Measurements from ENCODE around the gene SGO2.

- no peak for TF ChIP-seq POLR2A (IDR thresholded peaks at IDR 0.05)
- TF ChIP-seq, protein P1, sequence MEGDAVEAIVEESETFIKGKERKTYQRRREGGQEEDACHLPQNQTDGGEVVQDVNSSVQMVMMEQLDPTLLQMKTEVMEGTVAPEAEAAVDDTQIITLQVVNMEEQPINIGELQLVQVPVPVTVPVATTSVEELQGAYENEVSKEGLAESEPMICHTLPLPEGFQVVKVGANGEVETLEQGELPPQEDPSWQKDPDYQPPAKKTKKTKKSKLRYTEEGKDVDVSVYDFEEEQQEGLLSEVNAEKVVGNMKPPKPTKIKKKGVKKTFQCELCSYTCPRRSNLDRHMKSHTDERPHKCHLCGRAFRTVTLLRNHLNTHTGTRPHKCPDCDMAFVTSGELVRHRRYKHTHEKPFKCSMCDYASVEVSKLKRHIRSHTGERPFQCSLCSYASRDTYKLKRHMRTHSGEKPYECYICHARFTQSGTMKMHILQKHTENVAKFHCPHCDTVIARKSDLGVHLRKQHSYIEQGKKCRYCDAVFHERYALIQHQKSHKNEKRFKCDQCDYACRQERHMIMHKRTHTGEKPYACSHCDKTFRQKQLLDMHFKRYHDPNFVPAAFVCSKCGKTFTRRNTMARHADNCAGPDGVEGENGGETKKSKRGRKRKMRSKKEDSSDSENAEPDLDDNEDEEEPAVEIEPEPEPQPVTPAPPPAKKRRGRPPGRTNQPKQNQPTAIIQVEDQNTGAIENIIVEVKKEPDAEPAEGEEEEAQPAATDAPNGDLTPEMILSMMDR (IDR thresholded peaks at IDR 0.05): no peak
Observed at GRCh38 chr2:200479692-200480265, 46.2 kb upstream of the SGO2 start.
